IPS-18c (cell line): Measurements from ENCODE around the gene EXO5.
"Not testable (repeated sequence)": the region's sequence is repeated elsewhere in the genome, so short reads cannot be mapped to it uniquely, and the experiment has no call there.

Source experiments
- H3K4me3 ChIP-seq: 2 replicates; pipeline ENCODE4 v1.7.0; 2013; ENCODE audit warnings: low read depth, mild to moderate bottlenecking, low read length, moderate library complexity; ENCODE audit not compliant: insufficient read depth
- H3K9me3 ChIP-seq: one replicate; pipeline ENCODE4 v1.6.1; 2013; ENCODE audit warnings: mild to moderate bottlenecking, low read length, moderate library complexity; ENCODE audit not compliant: control insufficient read depth, insufficient read depth

The EXO5 gene

GRCh38 chr1:40534589-40534988 is 26.0 kb downstream of the EXO5 start:
- Histone ChIP-seq H3K9me3 (no peaks in the 10 kb centered on the region), H3K4me3 (no peak overlapping the region)

- H3K9me3 ChIP-seq: no peaks in the 10 kb centered on the region
- H3K4me3 ChIP-seq: no peak overlapping the region
These were observed 27.2 kb downstream of the EXO5 start for GRCh38 chr1:40535732-40536131.

- Histone ChIP-seq H3K9me3 (no peaks in the 10 kb centered on the region), H3K4me3 (no peak overlapping the region)
These were observed 30.8 kb downstream of the EXO5 start for GRCh38 chr1:40539338-40539737.

- H3K9me3 ChIP-seq: no peaks in the 10 kb centered on the region
These were observed 38.4 kb downstream of the EXO5 start for GRCh38 chr1:40546957-40547356.

GRCh38 chr1:40553017-40553416 is 44.5 kb downstream of the EXO5 start:
- Histone ChIP-seq H3K4me3 (no peak overlapping the region), H3K9me3 (no peaks in the 10 kb centered on the region)

More at GRCh38 chr1:40546957-40547356, 38.4 kb downstream of the EXO5 start:
- no peak overlapping the region for H3K4me3 ChIP-seq

GRCh38 chr1:40554807-40555206 is 46.2 kb downstream of the EXO5 start:
- not testable (repeated sequence) for H3K4me3 ChIP-seq

GRCh38 chr1:40556121-40556520 is 47.6 kb downstream of the EXO5 start:
- no peaks in the 10 kb centered on the region for H3K9me3 ChIP-seq

More at GRCh38 chr1:40554807-40555206, 46.2 kb downstream of the EXO5 start:
- not testable (repeated sequence) for H3K9me3 ChIP-seq

GRCh38 chr1:40558241-40558640 is 49.7 kb downstream of the EXO5 start:
- H3K4me3 ChIP-seq, H3K9me3 ChIP-seq: not testable (repeated sequence)

More at GRCh38 chr1:40556121-40556520, 47.6 kb downstream of the EXO5 start:
- no peak overlapping the region for H3K4me3 ChIP-seq

GRCh38 chr1:40562185-40562584 is 53.6 kb downstream of the EXO5 start:
- Histone ChIP-seq H3K4me3 (no peak overlapping the region), H3K9me3 (peaks cover 2% of the 10 kb centered on the region)

GRCh38 chr1:40563266-40563665 is 54.7 kb downstream of the EXO5 start:
- no peak overlapping the region for H3K4me3 ChIP-seq
- peaks cover 2% of the 10 kb centered on the region for H3K9me3 ChIP-seq

GRCh38 chr1:40564506-40564905 is 55.9 kb downstream of the EXO5 start:
- no peak overlapping the region for H3K4me3 ChIP-seq
- H3K9me3 ChIP-seq: peaks cover 2% of the 10 kb centered on the region

- no peak overlapping the region for H3K4me3 ChIP-seq
These were observed 56.3 kb downstream of the EXO5 start for GRCh38 chr1:40564913-40565312.

More at GRCh38 chr1:40564913-40565312, 56.3 kb downstream of the EXO5 start:
- H3K9me3 ChIP-seq: peaks cover 2% of the 10 kb centered on the region
